Liver (tissue), 3 donors: ENCODE data around the gene HSD17B11.

Experiments used
- ATF3 ChIP-seq: IDR thresholded peaks from 2 replicates; pipeline ENCODE4 v1.6.1; 2016; ENCODE audit warnings: antibody characterized with exemption
- CTCF ChIP-seq: fragments of 150-350 bp; IDR thresholded peaks from 2 replicates; pipeline ENCODE4 v1.5.1; 2017; ENCODE audit warnings: improper control_type of control experiment, low read depth, low read length; ENCODE audit not compliant: missing input control
- EGR1 ChIP-seq, 2 donors: IDR thresholded peaks; 2 replicates each; pipeline ENCODE4 v1.6.1; 2016 to 2018; ENCODE audit warnings: antibody characterized with exemption in 2 of 2, low read depth in 2 of 2
- HNF4G ChIP-seq: IDR thresholded peaks from 2 replicates; pipeline ENCODE4 v1.6.1; 2016; ENCODE audit warnings: antibody characterized with exemption
- MAX ChIP-seq: IDR thresholded peaks from 2 replicates; pipeline ENCODE4 v1.6.1; 2016; ENCODE audit warnings: antibody characterized with exemption
- NR2F2 ChIP-seq: IDR thresholded peaks from 2 replicates; pipeline ENCODE4 v1.6.1; 2016; ENCODE audit warnings: antibody characterized with exemption
- REST ChIP-seq: IDR thresholded peaks from 2 replicates; pipeline ENCODE4 v1.6.1; 2016; ENCODE audit warnings: antibody characterized with exemption, mild to moderate bottlenecking
- ZBTB33 ChIP-seq: IDR thresholded peaks from 2 replicates; pipeline ENCODE4 v1.6.1; 2016; ENCODE audit warnings: antibody characterized with exemption
- donor health status: healthy.
- donor health status: healthy.

- no peak for TF ChIP-seq CTCF
- TF ChIP-seq NR2F2, result no peak
- TF ChIP-seq ZBTB33, result no peak
- no peak for TF ChIP-seq REST
- TF ChIP-seq HNF4G, result no peak
- no peak for TF ChIP-seq MAX
- no peak for TF ChIP-seq EGR1 (IDR thresholded peaks at IDR 0.05; ENCODE audit: low read depth in 2 of 2)
- no peak for TF ChIP-seq ATF3
Observed at GRCh38 chr4:87370068-87370467, 20.9 kb downstream of the HSD17B11 start.
